OCI-LY7 (cell line): ENCODE data around the gene GJB2. TPM values are rescaled to one million over a fixed set of nuclear protein-coding genes. Genes with fewer than 3 reads are reported as not detected.

Source experiments
- BruUV-seq: library from RNA; stranded (reverse); fragments of 400-500 nt; replicated peaks from 2 replicates; lab custom pipeline; 2021; lab: Mats Ljungman, UMichigan
- CTCF ChIA-PET: fragments of 300-600 bp; sonication (Branson Sonifier 250); formaldehyde crosslinking; loops from one replicate; lab custom pipeline; 2022; ENCODE audit warnings: antibody characterized with exemption; ENCODE audit not compliant: unreplicated experiment; lab: Charles Lee
- POLR2A ChIA-PET: fragments of 300-600 bp; sonication (Branson Sonifier 250); formaldehyde crosslinking; loops from one replicate; lab custom pipeline; 2022; ENCODE audit warnings: antibody characterized with exemption; lab: Charles Lee
- DNase-seq: peaks from one replicate; pipeline ENCODE4 v3.0.0-alpha.2; 2015; ENCODE audit warnings: low spot score
- H2AFZ ChIP-seq: fragments of 200-600 bp; sonication (generic), shearing (Covaris generic); 2 replicates; pipeline ENCODE4 v1.6.1; 2014; ENCODE audit warnings: mild to moderate bottlenecking, antibody characterized with exemption, low read length, moderate library complexity
- H3K27ac ChIP-seq: fragments of 200-600 bp; sonication (generic); 2 replicates; pipeline ENCODE4 v1.5.1; 2014; ENCODE audit warnings: mixed run types, low read depth, mild to moderate bottlenecking, moderate library complexity, low read length, inconsistent platforms; ENCODE audit not compliant: poor library complexity, severe bottlenecking
- H3K36me3 ChIP-seq: fragments of 200-600 bp; sonication (generic); 2 replicates; pipeline ENCODE4 v1.6.1; 2014; ENCODE audit warnings: mild to moderate bottlenecking, antibody characterized with exemption, low read length, moderate library complexity, mixed read lengths; ENCODE audit not compliant: insufficient read depth
- H3K4me1 ChIP-seq: fragments of 200-600 bp; sonication (generic); 2 replicates; pipeline ENCODE4 v1.5.1; 2014; ENCODE audit warnings: mild to moderate bottlenecking, low read length; ENCODE audit not compliant: insufficient read depth, poor library complexity, severe bottlenecking
- H3K4me2 ChIP-seq: fragments of 200-600 bp; sonication (generic); 2 replicates; pipeline ENCODE4 v1.6.1; 2014; ENCODE audit warnings: mild to moderate bottlenecking, low read length
- H3K4me3 ChIP-seq: fragments of 200-600 bp; sonication (generic); 2 replicates; pipeline ENCODE4 v1.5.1; 2014; ENCODE audit warnings: mild to moderate bottlenecking, low read depth, low read length; ENCODE audit not compliant: poor library complexity, severe bottlenecking
- H3K79me2 ChIP-seq: fragments of 200-600 bp; sonication (generic); 2 replicates; pipeline ENCODE4 v1.6.1; 2016; ENCODE audit warnings: low read depth, mild to moderate bottlenecking, low read length, moderate library complexity, mixed read lengths; ENCODE audit not compliant: insufficient read depth
- H3K9me2 ChIP-seq: fragments of 200-600 bp; sonication (generic); 2 replicates; pipeline ENCODE4 v1.6.1; 2016; ENCODE audit warnings: mild to moderate bottlenecking, low read length, mixed read lengths; ENCODE audit not compliant: insufficient read depth
- H3K9me3 ChIP-seq: fragments of 200-600 bp; sonication (generic); 2 replicates; pipeline ENCODE4 v1.6.1; 2014; ENCODE audit warnings: mild to moderate bottlenecking, mixed run types, low read length, mixed read lengths
- H4K20me1 ChIP-seq: fragments of 200-600 bp; sonication (generic); 2 replicates; pipeline ENCODE4 v1.6.1; 2014; ENCODE audit warnings: mild to moderate bottlenecking, antibody characterized with exemption, low read length, moderate library complexity, mixed read lengths; ENCODE audit not compliant: insufficient read depth
- EZH2phosphoT487 ChIP-seq: fragments of 200-600 bp; sonication (generic); IDR thresholded peaks from 2 replicates; pipeline ENCODE4 v1.6.1; 2018; ENCODE audit warnings: low read depth, borderline replicate concordance, mild to moderate bottlenecking, mixed run types, antibody characterized with exemption, low read length, moderate library complexity, mixed read lengths
- intact Hi-C: fragments of 100-400 bp; cut with micrococcal nuclease; formaldehyde crosslinking; loops from one replicate; pipeline ENCODE4 v1.10.0; 2022; ENCODE audit not compliant: unreplicated experiment
- total RNA-seq, 2 experiments: library from RNA; depleted of rRNA in 1 of 2; stranded (reverse); fragments of >200 nt in 1 of 2; shearing (Covaris generic) in 1 of 2; gene quantifications; 2 replicates each; pipeline ENCODE4 v1.2.3, GENCODE V29; 2014 to 2022
- TF ChIP-seq, protein P1 (sequence below): fragments of 200-600 bp; sonication (generic); conservative IDR thresholded peaks from 2 replicates; pipeline ENCODE4 v1.5.1; 2014; ENCODE audit warnings: mild to moderate bottlenecking, antibody characterized with exemption, low read length, moderate library complexity, mixed read lengths

Gene GJB2
- total RNA-seq, 2 experiments from 2014 or later = not detected

DNA sequence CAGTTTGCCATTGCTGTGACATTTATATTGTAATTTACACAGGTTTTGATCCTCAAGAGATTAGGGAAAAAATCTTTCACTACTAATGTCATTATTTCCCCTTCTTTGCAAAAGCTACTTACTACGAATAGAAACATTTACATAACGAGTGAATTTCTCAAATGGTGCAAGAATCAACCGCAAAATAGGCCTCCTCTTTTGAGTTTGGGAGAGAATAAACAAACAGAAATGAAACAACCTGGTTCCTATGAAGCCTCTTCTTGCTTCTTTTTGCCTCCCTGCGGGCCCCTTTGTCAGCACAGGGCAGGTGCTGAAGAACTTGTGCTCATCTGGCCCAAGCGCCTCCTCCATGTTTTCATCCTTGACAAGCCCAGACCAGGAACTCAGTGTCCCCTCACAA, 21.8 kb downstream of the GJB2 start:
- Histone ChIP-seq H3K27ac (no peak overlapping the region), H3K4me2 (no peak overlapping the region), H3K9me3 (no peaks in the 10 kb centered on the region), H4K20me1 (peaks cover 5% of the 10 kb centered on the region; the same call in 1 of the 2 replicates), H2AFZ (no peak overlapping the region), H3K4me3 (no peak overlapping the region), H3K4me1 (no peaks in the 10 kb centered on the region), H3K79me2 (no peaks in the 10 kb centered on the region), H3K9me2 (no peaks in the 10 kb centered on the region), H3K36me3 (no peaks in the 10 kb centered on the region)
- ChIA-PET CTCF (no interaction called here), POLR2A (interaction anchor here (1.1 kb wide), 1 partner anchor 22 kb away, joined by 3 read pairs; no protein-coding TSS in a partner anchor)
- BruUV-seq = no TSS peak
- no peak for TF ChIP-seq EZH2phosphoT487
- TF ChIP-seq, protein P1, sequence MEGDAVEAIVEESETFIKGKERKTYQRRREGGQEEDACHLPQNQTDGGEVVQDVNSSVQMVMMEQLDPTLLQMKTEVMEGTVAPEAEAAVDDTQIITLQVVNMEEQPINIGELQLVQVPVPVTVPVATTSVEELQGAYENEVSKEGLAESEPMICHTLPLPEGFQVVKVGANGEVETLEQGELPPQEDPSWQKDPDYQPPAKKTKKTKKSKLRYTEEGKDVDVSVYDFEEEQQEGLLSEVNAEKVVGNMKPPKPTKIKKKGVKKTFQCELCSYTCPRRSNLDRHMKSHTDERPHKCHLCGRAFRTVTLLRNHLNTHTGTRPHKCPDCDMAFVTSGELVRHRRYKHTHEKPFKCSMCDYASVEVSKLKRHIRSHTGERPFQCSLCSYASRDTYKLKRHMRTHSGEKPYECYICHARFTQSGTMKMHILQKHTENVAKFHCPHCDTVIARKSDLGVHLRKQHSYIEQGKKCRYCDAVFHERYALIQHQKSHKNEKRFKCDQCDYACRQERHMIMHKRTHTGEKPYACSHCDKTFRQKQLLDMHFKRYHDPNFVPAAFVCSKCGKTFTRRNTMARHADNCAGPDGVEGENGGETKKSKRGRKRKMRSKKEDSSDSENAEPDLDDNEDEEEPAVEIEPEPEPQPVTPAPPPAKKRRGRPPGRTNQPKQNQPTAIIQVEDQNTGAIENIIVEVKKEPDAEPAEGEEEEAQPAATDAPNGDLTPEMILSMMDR = no peak
- no peak for DNase-seq
- intact Hi-C loops = no loop called here

DNA sequence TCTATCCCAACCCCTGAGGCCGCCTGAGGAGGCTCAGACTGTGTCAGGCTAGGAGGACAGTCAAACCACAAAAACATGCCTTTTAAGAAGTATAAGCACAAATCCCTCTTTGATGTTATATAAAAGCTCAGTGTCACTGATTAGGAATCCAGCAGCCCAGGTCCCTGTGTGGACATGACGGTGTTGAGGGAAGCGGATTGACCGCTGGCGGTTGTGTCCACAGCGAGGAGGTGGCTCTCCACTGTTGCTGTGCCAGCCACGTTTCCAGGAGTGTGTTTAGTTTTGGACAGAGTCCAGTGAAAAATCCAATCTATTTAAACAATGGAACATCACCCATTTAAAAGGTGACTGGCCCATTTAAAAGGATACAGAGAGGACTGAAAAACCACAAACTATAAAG, 24.3 kb downstream of the GJB2 start:
- Histone ChIP-seq H3K9me2 (no peaks in the 10 kb centered on the region), H3K4me1 (no peaks in the 10 kb centered on the region), H4K20me1 (peaks cover 5% of the 10 kb centered on the region; the same call in 1 of the 2 replicates), H3K9me3 (no peaks in the 10 kb centered on the region), H3K4me3 (no peak overlapping the region), H2AFZ (no peak overlapping the region), H3K79me2 (no peaks in the 10 kb centered on the region), H3K36me3 (no peaks in the 10 kb centered on the region), H3K4me2 (no peak overlapping the region), H3K27ac (no peak overlapping the region)
- POLR2A ChIA-PET = interaction anchor here (0.6 kb wide), 1 partner anchor 318 kb away, joined by 3 read pairs; no protein-coding TSS in a partner anchor
- no TSS peak for BruUV-seq
- DNase-seq = no peak
- CTCF ChIA-PET = no interaction called here
- TF ChIP-seq, protein P1 = no peak
- TF ChIP-seq EZH2phosphoT487 = no peak
- intact Hi-C loops = no loop called here

DNA sequence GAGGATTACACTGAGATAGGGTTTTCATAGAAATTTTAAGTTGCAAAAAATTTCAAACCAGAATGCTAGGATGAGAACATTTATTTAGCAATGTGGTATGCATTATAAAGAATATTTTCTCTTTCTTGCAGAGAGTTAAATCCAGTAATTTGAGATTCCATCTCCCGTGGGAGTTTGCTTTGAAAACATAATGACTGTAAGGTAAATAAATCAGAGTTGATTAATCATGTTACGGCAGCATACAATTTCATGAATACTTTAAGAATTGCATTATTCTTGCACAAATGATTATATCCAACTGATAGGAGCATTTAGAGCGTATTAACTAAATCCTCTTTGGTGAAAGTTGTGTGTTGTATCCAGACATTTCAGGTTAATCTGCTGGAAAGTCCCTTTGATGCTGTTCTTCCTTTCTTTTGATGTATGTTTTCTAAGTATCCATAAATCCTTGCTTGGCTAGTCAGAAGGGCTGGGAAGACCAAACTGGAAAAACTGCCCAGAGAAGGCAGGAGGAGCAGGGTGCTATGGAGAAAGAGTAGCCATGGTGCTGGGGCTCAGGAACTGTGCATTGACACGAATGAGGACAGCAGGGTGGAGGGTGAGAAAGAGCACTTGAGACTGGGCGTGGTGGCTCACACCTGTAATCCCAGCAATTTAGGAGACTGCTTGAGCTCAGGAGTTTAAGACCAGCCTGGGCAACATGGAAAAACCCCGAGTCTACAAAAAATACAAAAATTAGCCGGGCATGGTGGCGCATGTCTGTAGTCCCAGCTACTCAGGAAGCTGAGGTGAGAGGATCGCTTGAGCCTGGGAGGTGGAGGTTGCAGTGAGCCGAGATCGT, 27.1 kb downstream of the GJB2 start:
- Histone ChIP-seq H3K4me2 (no peak overlapping the region), H3K9me2 (no peaks in the 10 kb centered on the region), H2AFZ (no peak overlapping the region), H3K36me3 (no peaks in the 10 kb centered on the region), H3K9me3 (no peaks in the 10 kb centered on the region), H3K4me3 (no peak overlapping the region), H3K79me2 (no peaks in the 10 kb centered on the region), H3K27ac (no peak overlapping the region), H3K4me1 (peaks cover 9% of the 10 kb centered on the region), H4K20me1 (peaks cover 5% of the 10 kb centered on the region; the same call in 1 of the 2 replicates)
- CTCF ChIA-PET = no interaction called here
- no TSS peak for BruUV-seq
- POLR2A ChIA-PET = no interaction called here
- TF ChIP-seq EZH2phosphoT487 = no peak
- TF ChIP-seq, protein P1 = no peak
- intact Hi-C loops = no loop called here
- DNase-seq = no peak
